ENCODE data around the gene APCDD1L. TPM values are rescaled to one million over a fixed set of nuclear protein-coding genes. Genes with fewer than 3 reads are reported as not detected.

Gene APCDD1L
- total RNA-seq, 4 donors from 2014 or later, result not detected

DNA sequence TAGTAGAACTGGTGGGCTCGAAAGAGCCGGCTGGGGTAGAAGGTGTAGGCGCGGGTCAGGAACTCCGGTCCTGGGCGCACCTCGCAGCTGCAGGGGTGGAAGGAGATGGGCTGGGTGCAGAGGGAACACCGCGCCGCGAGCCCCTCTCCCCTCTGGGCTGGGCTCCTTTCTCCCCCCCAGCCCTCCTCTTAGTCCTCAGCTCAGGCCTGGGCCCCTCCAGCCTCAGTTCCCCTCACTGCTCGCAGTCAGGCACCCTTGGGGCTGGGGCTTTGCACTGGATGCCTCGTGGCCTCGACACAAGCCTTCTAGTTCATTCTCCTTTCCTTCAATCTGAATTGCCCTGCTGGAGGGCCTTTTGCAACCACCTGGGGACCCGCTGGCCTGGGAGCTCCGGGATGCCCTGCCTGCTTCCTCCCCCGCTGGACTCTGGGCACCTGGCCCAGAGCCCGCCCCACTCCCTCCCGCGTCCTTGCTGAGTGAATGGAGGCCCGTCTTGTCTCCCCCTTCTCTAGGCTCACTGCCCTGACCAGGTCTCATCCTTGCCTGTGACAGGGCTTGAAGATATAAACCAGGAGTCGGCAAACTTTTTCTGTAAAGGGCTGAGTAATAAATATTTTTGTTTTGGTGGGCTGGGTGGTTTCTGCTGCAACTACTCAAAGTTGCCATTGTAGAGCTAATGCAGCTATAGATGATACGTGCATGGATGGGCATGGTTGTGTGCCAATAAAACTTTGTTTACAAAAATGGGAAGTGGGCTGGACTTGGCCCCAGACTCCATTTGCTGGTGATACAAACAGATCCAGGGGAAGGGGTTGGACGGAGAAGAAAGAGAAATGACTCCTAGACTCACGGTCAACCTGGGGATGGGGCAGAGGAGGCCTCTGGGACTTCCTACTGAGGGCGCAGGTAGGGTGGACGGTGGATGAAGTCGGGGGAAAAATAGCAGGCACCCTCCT lies 47.3 kb downstream of the APCDD1L start:
- Histone ChIP-seq H3K27ac (no peak overlapping the region), H3K9me3 (no peaks in the 10 kb centered on the region), H3K27me3 (no peaks in the 10 kb centered on the region), H3K36me3 (no peaks in the 10 kb centered on the region), H3K4me3 (no peak overlapping the region), H3K4me1 (no peaks in the 10 kb centered on the region)
- TF ChIP-seq, protein P1, sequence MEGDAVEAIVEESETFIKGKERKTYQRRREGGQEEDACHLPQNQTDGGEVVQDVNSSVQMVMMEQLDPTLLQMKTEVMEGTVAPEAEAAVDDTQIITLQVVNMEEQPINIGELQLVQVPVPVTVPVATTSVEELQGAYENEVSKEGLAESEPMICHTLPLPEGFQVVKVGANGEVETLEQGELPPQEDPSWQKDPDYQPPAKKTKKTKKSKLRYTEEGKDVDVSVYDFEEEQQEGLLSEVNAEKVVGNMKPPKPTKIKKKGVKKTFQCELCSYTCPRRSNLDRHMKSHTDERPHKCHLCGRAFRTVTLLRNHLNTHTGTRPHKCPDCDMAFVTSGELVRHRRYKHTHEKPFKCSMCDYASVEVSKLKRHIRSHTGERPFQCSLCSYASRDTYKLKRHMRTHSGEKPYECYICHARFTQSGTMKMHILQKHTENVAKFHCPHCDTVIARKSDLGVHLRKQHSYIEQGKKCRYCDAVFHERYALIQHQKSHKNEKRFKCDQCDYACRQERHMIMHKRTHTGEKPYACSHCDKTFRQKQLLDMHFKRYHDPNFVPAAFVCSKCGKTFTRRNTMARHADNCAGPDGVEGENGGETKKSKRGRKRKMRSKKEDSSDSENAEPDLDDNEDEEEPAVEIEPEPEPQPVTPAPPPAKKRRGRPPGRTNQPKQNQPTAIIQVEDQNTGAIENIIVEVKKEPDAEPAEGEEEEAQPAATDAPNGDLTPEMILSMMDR (IDR thresholded peaks at IDR 0.05), result no peak
- TF ChIP-seq POLR2A (IDR thresholded peaks at IDR 0.05), result no peak
- DNase-seq, result no peak

DNA sequence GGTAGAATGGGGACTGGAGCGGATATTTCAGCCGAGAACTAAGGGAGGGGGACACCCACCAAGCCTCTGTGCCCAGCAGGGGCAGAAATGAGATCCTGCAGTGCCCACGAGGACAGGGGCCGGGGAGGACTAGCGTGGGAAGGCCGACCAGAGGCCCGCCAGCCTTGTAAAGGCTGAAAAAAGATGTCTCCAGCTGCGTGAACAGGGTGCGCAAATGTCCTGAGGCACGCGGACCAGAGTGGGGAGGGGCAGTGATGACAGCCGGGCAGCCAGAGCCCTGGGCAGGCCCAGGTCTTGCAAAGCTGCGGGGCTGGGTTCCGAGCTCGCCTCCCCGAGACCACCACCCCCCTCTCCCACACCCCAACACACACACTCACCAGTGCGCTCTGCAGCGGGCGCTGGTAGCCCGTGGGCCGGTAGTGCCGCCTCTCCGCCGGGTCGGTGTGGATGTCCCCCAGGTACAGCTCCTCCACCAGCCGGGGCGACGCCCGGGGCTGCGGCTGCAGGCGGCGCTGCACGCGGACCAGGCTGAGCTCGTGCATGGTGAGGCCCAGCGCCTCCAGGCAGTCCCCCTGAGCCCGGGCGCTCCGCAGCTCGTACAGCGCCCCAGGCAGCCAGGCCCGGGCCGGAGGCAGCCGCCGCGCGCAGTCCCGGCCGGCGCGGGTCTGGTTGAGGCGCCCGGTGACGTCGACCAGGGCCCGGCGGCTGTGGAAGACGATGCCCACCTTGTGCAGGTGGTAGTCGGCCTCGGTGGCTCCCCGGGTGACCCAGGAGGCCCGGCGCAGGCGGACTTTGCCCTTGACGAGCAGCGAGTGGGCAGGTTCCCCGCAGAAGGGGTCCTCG lies 48.2 kb downstream of the APCDD1L start:
- H3K4me1 ChIP-seq, result no peaks in the 10 kb centered on the region
- H3K36me3 ChIP-seq, result no peaks in the 10 kb centered on the region
- H3K27me3 ChIP-seq, result no peaks in the 10 kb centered on the region
- no peak for DNase-seq
- no peak overlapping the region for H3K4me3 ChIP-seq
- no peak overlapping the region for H3K27ac ChIP-seq
- no peaks in the 10 kb centered on the region for H3K9me3 ChIP-seq
- TF ChIP-seq, protein P1 (IDR thresholded peaks at IDR 0.05), result no peak
- TF ChIP-seq POLR2A (IDR thresholded peaks at IDR 0.05), result no peak

DNA sequence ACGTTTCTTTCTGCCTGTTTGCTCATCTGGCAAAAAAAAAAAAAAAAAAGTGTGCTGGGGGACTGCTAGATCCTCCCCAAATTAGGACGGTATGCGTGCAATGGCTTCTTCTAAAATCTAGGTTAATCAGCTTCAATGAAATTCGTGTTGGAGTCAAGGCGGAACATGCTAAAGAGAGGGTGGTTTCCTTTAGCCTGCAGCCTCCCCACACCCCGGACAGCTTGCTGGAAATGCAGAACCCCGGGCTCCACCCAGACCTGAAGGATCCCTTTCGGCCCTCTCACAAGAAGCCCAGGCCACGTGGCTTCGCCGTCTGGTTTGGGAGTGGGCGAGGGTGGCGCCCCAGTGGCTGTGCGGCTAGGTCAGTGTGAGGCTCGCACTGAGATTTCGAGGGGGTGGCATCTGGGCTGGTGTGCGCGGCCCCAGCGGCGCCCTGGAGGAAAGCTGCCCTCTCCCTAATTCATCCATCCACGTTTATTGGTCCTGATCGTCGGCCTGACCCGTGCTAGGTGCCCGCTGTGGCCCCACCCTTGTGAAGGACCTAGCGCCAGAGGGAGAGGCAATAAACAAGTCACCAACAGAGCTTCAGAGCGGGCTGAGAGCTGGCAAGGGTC lies 49.0 kb downstream of the APCDD1L start:
- TF ChIP-seq POLR2A (IDR thresholded peaks at IDR 0.05), result no peak
- TF ChIP-seq, protein P1 (IDR thresholded peaks at IDR 0.05), result no peak
- Histone ChIP-seq H3K36me3 (no peaks in the 10 kb centered on the region), H3K4me1 (no peaks in the 10 kb centered on the region), H3K4me3 (no peak overlapping the region), H3K27ac (no peak overlapping the region), H3K27me3 (no peaks in the 10 kb centered on the region), H3K9me3 (no peaks in the 10 kb centered on the region)
- no peak for DNase-seq

DNA sequence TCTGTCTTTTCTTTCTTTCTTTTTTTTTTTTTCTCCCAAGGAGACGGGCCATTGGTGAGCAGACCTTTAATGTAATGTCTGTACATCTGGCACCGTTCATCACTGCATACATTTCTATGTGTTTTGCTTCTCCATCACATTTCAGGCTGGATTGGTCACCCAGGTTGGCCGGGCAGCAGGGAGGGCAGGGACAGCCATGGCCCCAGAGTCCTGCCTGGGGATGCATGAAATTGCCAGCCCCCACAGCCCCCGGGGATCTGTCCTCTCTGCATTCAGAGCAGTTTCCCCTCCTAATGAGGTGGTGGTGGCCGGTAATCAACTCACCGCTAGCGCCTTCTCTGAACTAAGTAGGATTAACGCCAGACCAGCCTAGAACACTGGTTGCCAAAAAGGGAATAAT lies 50.4 kb downstream of the APCDD1L start:
- no peaks in the 10 kb centered on the region for H3K9me3 ChIP-seq
- H3K36me3 ChIP-seq, result no peaks in the 10 kb centered on the region
- no peak overlapping the region for H3K4me3 ChIP-seq
- no peak overlapping the region for H3K27ac ChIP-seq
- H3K27me3 ChIP-seq, result no peaks in the 10 kb centered on the region
- no peaks in the 10 kb centered on the region for H3K4me1 ChIP-seq
- DNase-seq, result no peak
- TF ChIP-seq, protein P1 (IDR thresholded peaks at IDR 0.05), result no peak
- TF ChIP-seq POLR2A (IDR thresholded peaks at IDR 0.05), result no peak

DNA sequence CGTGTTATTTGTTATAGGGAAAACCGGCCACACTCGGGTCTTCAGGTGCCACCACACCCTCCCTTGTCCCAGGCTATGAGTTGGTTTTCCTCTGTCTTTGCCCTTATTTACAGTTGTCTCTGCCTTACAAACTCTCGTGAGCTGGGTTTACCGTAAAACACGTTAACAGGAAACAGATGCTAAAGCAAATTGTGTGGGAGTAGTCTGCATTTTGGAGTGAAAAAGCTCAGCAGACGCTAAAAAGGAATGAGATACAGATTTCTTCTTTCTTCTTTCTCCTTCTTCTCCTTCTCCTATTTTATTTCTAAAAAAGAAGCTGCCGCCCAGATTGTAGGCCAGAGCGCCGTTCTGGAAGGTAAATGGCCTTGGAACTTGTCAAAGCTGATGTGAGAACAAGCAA lies 51.9 kb downstream of the APCDD1L start:
- H3K4me3 ChIP-seq, result no peak overlapping the region
- H3K4me1 ChIP-seq, result peaks cover 0 to 3% (median 0%) of the 10 kb centered on the region in 4 donors
- no peak overlapping the region for H3K27ac ChIP-seq
- DNase-seq, result no peak
- H3K27me3 ChIP-seq, result no peaks in the 10 kb centered on the region
- no peak for TF ChIP-seq POLR2A (IDR thresholded peaks at IDR 0.05)
- TF ChIP-seq, protein P1 (IDR thresholded peaks at IDR 0.05), result no peak
- no peaks in the 10 kb centered on the region for H3K9me3 ChIP-seq
- no peaks in the 10 kb centered on the region for H3K36me3 ChIP-seq

All from Peyer's patch (tissue), 4 donors.